Astrocyte (in vitro differentiated cells and primary cell): ENCODE data around the gene B9D1. TPM values are rescaled to one million over a fixed set of nuclear protein-coding genes. Genes with fewer than 3 reads are reported as not detected.

Experiments used
- DNase-seq: peaks from one replicate; pipeline ENCODE4 v3.0.0-alpha.2; 2010; ENCODE audit warnings: low read depth
- FAIRE-seq: peaks from 2 replicates; lab custom pipeline; 2011; peaks lifted over from hg19 to GRCh38; lab: Jason Lieb, UNC
- H2AFZ ChIP-seq: 2 replicates; pipeline ENCODE4 v1.6.0; 2012; ENCODE audit warnings: low read depth, low read length, inconsistent platforms
- H3K27ac ChIP-seq: 2 replicates; pipeline ENCODE4 v1.5.1; 2011; ENCODE audit warnings: low read depth, low read length, inconsistent platforms
- H3K27me3 ChIP-seq: 2 replicates; pipeline ENCODE4 v1.6.0; 2011; ENCODE audit warnings: low read length, inconsistent platforms; ENCODE audit not compliant: insufficient read depth
- H3K36me3 ChIP-seq: 2 replicates; pipeline ENCODE4 v1.5.1; 2011; ENCODE audit warnings: low read length, inconsistent platforms; ENCODE audit not compliant: insufficient read depth
- H3K4me1 ChIP-seq: 2 replicates; pipeline ENCODE4 v1.5.1; 2011; ENCODE audit warnings: low read length, inconsistent platforms; ENCODE audit not compliant: insufficient read depth
- H3K4me2 ChIP-seq: 2 replicates; pipeline ENCODE4 v1.6.0; 2012; ENCODE audit warnings: low read length, inconsistent platforms
- H3K4me3 ChIP-seq: 2 replicates; pipeline ENCODE4 v1.5.1; 2011; ENCODE audit warnings: low read depth, mild to moderate bottlenecking, low read length, inconsistent platforms; ENCODE audit not compliant: insufficient read depth
- H3K79me2 ChIP-seq: 2 replicates; pipeline ENCODE4 v1.6.0; 2012; ENCODE audit warnings: mild to moderate bottlenecking, low read length, inconsistent platforms; ENCODE audit not compliant: insufficient read depth
- H3K9ac ChIP-seq: 2 replicates; pipeline ENCODE4 v1.6.0; 2012; ENCODE audit warnings: mild to moderate bottlenecking, low read length, inconsistent platforms
- H3K9me3 ChIP-seq: 2 replicates; pipeline ENCODE4 v1.5.1; 2012; ENCODE audit warnings: low read depth, mild to moderate bottlenecking, low read length, inconsistent platforms; ENCODE audit not compliant: insufficient read depth
- H4K20me1 ChIP-seq: 2 replicates; pipeline ENCODE4 v1.6.0; 2012; ENCODE audit warnings: low read length, inconsistent platforms; ENCODE audit not compliant: insufficient read depth
- H3K27ac Mint-ChIP-seq: one replicate; pipeline ENCODE4 v1.8.0; 2021; ENCODE audit warnings: mild to moderate bottlenecking, mixed read lengths; ENCODE audit not compliant: unreplicated experiment
- H3K27me3 Mint-ChIP-seq: one replicate; pipeline ENCODE4 v1.8.0; 2021; ENCODE audit warnings: low read depth, mixed read lengths; ENCODE audit not compliant: unreplicated experiment
- H3K36me3 Mint-ChIP-seq: one replicate; pipeline ENCODE4 v1.8.0; 2021; ENCODE audit warnings: low read depth, mixed read lengths; ENCODE audit not compliant: unreplicated experiment
- H3K4me1 Mint-ChIP-seq: one replicate; pipeline ENCODE4 v1.8.0; 2021; ENCODE audit warnings: low read depth, mixed read lengths; ENCODE audit not compliant: unreplicated experiment
- H3K4me3 Mint-ChIP-seq: one replicate; pipeline ENCODE4 v1.8.0; 2021; ENCODE audit warnings: mild to moderate bottlenecking, moderate library complexity, mixed read lengths; ENCODE audit not compliant: unreplicated experiment
- H3K9me3 Mint-ChIP-seq: one replicate; pipeline ENCODE4 v1.8.0; 2021; ENCODE audit warnings: mild to moderate bottlenecking, mixed read lengths; ENCODE audit not compliant: unreplicated experiment
- CTCF ChIP-seq: IDR thresholded peaks from 2 replicates; pipeline ENCODE4 v1.5.1; 2011; ENCODE audit warnings: low read depth, mild to moderate bottlenecking, inconsistent platforms, low read length, moderate library complexity; ENCODE audit not compliant: insufficient read depth
- EZH2 ChIP-seq: IDR thresholded peaks from 2 replicates; pipeline ENCODE4 v1.6.1; 2012; ENCODE audit warnings: mild to moderate bottlenecking, low read length, inconsistent platforms; ENCODE audit not compliant: insufficient read depth
- total RNA-seq: library from RNA; stranded (reverse); gene quantifications from 2 replicates; pipeline ENCODE4 v1.2.1, GENCODE V29; 2021

B9D1 gene
- total RNA-seq, 1 donor from 2014 or later: 10.2 TPM

- FAIRE-seq (no peak), DNase-seq (no peak)
- no peaks in the 10 kb centered on the region for H3K79me2 ChIP-seq
- H3K4me1 ChIP-seq: peaks cover 6% of the 10 kb centered on the region
- no peak overlapping the region for H2AFZ ChIP-seq
- Mint-ChIP-seq H3K4me3 (no peak overlapping the region), H3K27ac (no peak overlapping the region), H3K9me3 (no peaks in the 10 kb centered on the region), H3K4me1 (peaks cover 12% of the 10 kb centered on the region), H3K36me3 (peaks cover 2% of the 10 kb centered on the region), H3K27me3 (peaks cover 6% of the 10 kb centered on the region)
- no peaks in the 10 kb centered on the region for H3K36me3 ChIP-seq
- TF ChIP-seq CTCF: no peak
- no peak for TF ChIP-seq EZH2
- no peaks in the 10 kb centered on the region for H3K27me3 ChIP-seq
- H3K27ac ChIP-seq: no peak overlapping the region
- H3K4me2 ChIP-seq: no peak overlapping the region
- no peaks in the 10 kb centered on the region for H3K9me3 ChIP-seq
- no peak overlapping the region for H3K4me3 ChIP-seq
- no peaks in the 10 kb centered on the region for H4K20me1 ChIP-seq
- H3K9ac ChIP-seq: no peak overlapping the region
These were observed 6.7 kb upstream of the B9D1 start for GRCh38 chr17:19369107-19369778.

GRCh38 chr17:19368229-19368628, 5.7 kb upstream of the B9D1 start:
- H3K27me3 ChIP-seq: no peaks in the 10 kb centered on the region
- H3K4me1 ChIP-seq: peaks cover 6% of the 10 kb centered on the region
- no peaks in the 10 kb centered on the region for H4K20me1 ChIP-seq
- no peaks in the 10 kb centered on the region for H3K9me3 ChIP-seq
- no peak for TF ChIP-seq EZH2
- no peak for TF ChIP-seq CTCF
- no peak overlapping the region for H3K4me2 ChIP-seq
- Mint-ChIP-seq H3K36me3 (peaks cover 2% of the 10 kb centered on the region), H3K4me3 (no peak overlapping the region), H3K27ac (no peak overlapping the region), H3K27me3 (peaks cover 7% of the 10 kb centered on the region), H3K9me3 (no peaks in the 10 kb centered on the region), H3K4me1 (peaks cover 9% of the 10 kb centered on the region)
- H3K9ac ChIP-seq: no peak overlapping the region
- H3K27ac ChIP-seq: no peak overlapping the region
- no peaks in the 10 kb centered on the region for H3K79me2 ChIP-seq
- DNase-seq (no peak), FAIRE-seq (no peak)
- H3K4me3 ChIP-seq: no peak overlapping the region
- H2AFZ ChIP-seq: no peak overlapping the region
- H3K36me3 ChIP-seq: no peaks in the 10 kb centered on the region

- Histone ChIP-seq H3K79me2 (no peaks in the 10 kb centered on the region), H3K9ac (no peak overlapping the region), H3K4me2 (no peak overlapping the region), H3K4me3 (no peak overlapping the region), H3K4me1 (peaks cover 10% of the 10 kb centered on the region), H3K9me3 (no peaks in the 10 kb centered on the region), H4K20me1 (no peaks in the 10 kb centered on the region), H2AFZ (no peak overlapping the region), H3K27ac (no peak overlapping the region), H3K27me3 (no peaks in the 10 kb centered on the region), H3K36me3 (no peaks in the 10 kb centered on the region)
- no peaks in the 10 kb centered on the region for H3K9me3 Mint-ChIP-seq
- H3K4me1 Mint-ChIP-seq: peaks cover 9% of the 10 kb centered on the region
- H3K36me3 Mint-ChIP-seq: peaks cover 2% of the 10 kb centered on the region
- no peak for DNase-seq
- TF ChIP-seq EZH2: no peak
- TF ChIP-seq CTCF: no peak
- H3K27me3 Mint-ChIP-seq: peaks cover 7% of the 10 kb centered on the region
- no peak overlapping the region for H3K4me3 Mint-ChIP-seq
- FAIRE-seq: no peak
- no peak overlapping the region for H3K27ac Mint-ChIP-seq
These were observed 4.1 kb upstream of the B9D1 start for GRCh38 chr17:19366637-19366972.
